KBM-7 (cell line): ENCODE measurements around the gene MIS12.

Experiments
- DNase-seq: peaks from one replicate; pipeline ENCODE4 v3.0.0-alpha.2; 2015
- in situ Hi-C: fragments of 300-500 bp; cut with MboI; formaldehyde crosslinking; loops from 2 replicates; pipeline ENCODE4 v1.14.3; 2020; ENCODE audit warnings: low sequenced_read_pairs, low pct_unique_long_range_greater_than_20kb, mixed read lengths

The MIS12 gene, protein sequence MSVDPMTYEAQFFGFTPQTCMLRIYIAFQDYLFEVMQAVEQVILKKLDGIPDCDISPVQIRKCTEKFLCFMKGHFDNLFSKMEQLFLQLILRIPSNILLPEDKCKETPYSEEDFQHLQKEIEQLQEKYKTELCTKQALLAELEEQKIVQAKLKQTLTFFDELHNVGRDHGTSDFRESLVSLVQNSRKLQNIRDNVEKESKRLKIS

DNA sequence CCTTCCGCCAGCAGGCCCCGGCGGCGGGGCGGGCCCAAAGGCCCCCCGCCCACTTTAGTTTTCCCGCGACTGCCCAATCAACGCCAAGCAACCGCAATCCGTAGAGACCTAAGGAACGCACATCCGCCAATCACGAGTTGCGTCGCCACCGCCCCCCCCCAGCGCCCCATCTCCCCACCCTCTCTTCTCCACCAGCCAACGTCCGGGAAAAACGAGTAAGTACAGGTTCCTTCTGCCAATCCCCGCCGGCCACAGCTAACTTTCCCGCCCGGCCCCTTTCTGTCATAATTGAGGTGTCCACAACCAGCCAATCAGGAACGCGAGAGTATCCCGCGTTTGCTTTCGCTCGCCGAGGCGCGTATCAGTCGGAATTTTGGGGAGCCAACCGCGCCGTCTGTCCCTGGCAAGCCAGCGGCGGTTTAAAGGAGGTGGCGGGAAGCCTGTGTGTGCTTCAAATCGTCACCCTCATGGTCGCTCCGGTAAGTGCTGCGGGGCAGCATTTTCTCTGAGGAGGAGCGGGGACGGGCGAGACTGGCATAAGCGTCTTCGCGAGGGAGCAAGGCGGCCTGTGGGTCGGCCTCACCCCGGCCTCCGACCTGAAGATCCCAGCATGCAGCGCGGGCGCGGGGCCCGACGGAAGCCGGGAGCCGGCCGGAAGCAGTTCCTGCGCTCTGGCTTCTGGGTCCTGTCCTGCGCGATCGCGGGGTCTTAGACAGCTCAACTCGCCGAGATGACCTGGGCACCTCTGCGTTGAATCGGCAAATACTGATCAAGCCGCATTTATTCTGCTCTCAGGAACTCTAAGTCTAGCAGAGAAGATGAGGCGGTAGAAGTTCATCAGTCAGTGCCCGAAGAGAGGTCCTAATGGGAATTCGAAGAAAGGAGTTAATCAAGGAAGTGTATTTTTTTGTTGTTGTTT, at the start of gene MIS12:
TSS of gene MIS12 (plus strand) at position 361 of the 919 bp plus-strand sequence. CDS start 2,297 bp downstream, outside the sequence.
- in situ Hi-C loops, result no loop called here
- peak; percentile 98 for DNase-seq

GRCh38 chr17:5437721-5438317, 48.5 kb upstream of the MIS12 start:
- in situ Hi-C loops, result no loop called here
- no peak for DNase-seq

DNA sequence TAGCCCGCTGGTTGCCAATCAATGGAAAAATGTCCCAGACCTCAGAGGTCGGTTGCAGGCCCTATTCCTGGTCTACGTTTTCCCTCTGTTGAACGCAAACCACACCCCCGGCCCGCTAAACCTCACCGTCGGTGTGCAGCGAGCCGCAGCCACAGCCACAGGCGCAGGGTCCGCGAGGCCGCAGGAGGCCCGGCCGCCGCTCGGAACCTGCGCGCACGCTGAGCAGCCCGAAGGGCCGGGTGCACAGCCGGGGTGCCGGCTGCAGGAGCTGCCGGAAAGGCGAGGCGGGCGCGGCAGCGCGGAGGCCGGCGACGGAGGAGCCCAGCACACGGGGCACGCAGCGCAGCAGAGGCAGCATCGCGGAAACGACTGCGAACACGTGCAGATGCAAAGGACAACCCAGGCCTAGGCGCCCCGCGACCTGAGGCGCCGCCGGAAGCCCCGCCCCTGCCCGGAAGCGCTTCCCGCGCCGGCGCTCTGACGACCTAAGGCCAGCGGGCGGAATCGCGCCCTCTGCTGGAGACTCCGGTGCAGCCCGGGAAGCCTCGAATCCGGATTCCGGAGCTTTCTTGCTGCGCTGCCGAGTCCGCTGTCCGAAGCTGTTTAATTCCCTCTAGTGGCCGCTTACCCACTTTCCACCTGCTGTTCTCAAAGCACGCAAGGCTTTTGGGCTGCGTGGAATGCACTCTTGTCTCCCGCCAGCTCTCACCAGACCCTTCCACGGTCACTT, 47.5 kb upstream of the MIS12 start, which contains the start of gene C1QBP:
TSS of gene C1QBP (minus strand) at position 440 of the 730 bp plus-strand sequence. CDS start at position 358, 82 bp downstream.
- in situ Hi-C loops, result no loop called here
- DNase-seq, result peak; percentile 96

DNA sequence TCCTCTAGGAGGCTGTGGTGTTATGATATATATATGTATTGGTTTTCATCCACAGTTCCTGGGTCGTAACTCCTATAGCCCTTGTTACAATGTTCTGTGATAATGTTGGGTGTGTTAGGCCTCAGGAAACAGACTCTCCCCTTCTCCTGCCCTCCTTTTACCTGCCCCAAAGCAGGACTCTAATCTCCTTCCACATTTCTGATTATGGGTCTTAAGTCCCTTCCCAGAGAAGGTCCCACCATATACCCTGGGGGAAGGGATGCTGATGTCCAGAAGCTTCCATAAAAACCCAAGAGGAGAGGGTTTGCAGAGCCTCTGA, 47.0 kb upstream of the MIS12 start:
- in situ Hi-C loops, result no loop called here
- DNase-seq, result no peak

GRCh38 chr17:5443728-5444127, 42.6 kb upstream of the MIS12 start:
- in situ Hi-C loops, result no loop called here
- no peak for DNase-seq

DNA sequence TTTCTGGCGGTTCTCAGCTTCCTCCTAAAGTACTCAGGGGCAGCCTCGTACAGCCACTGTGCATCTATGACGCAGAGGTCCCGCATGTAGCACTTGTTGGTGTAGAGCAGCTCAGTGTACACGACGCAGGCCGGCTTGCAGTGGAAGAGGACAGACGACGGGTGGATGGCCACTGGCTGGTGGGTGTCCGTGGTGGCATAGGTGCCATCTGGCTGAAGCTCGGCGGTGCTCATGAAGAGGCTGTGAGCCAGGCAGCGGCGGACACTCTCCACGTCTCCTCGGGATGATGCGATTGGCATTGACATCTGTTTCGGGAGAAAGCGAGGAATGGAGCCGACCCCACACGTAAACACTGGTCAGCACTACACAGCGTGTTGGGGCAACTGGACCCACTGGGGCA, 42.2 kb upstream of the MIS12 start:
- in situ Hi-C loops, result no loop called here
- DNase-seq, result no peak

GRCh38 chr17:5446786-5447185, 39.6 kb upstream of the MIS12 start:
- in situ Hi-C loops, result no loop called here
- DNase-seq, result no peak

DNA sequence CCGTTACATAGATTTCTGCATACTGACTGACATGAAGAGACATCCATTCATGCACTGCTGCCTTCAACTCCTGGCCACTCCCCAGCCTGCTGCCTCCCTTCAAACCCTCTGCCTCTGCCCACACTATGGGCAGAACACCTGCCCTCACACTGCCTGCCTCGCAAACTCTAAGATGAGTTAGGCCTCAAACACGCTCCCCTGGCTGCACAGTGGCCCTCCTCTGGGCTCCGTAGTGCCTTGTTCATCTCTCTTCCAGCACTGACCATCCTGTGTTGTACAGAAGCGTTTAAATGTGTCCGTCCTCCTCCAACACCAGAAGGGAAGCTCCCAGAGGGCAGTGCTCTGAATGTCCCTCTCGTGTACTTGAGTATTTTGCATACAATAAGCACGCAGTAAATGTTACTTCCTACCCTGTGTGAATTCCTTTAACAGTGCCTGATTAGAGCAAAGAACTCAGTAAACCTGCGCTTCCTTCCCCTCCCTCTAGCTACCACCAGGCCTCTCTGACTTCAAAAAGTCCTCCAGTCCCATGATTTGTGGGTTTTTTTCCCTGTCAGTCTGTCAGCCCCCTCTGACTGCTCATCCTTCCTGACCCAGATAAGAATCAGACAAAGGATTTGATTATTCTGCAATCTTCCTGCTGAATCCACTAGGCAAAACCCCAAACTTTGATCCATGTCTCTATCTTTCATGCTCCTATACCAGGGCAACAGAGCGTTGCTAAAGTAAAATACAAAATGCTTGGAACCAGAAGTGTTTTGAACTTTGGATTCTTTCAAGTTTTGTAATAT, 21.5 kb upstream of the MIS12 start:
- DNase-seq, result peak; percentile 17
- in situ Hi-C loops, result no loop called here

DNA sequence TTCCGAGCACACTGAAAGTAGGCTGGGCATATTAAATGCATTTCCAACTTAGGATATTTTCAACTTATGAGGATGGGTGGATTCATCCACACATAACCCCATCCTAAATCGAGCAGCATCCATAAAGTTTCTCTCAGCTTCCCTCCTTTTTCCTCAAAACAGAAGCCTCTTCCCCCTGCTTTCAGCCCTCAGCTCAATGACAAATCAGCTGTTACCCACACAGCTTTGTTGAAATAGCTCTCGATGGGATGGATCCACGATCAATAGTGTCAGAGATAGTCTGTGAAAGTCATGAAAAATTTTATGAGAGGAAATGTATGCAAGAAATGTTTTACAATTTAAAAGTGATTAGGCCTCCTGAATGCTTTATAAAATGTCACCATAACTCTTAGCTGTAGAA, 20.1 kb upstream of the MIS12 start:
- in situ Hi-C loops, result no loop called here
- DNase-seq, result no peak

DNA sequence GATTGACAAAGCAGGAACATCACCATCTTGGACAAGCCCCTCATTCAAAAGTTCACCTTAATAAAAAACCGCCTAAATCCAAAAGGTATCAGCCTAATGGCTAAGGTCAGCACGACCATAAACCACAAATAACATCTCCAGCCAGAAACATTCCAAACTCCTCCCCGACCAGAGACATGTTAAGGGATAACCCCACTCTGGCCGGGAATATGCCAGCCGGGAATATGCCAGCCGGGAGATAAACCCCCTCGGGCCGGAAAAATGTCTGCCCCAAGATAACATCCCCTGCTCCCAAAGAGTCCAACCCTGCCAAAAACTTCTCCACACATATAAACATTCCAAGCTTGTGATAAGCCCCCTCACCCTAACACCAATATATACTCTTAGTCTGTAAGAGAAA, 18.9 kb upstream of the MIS12 start:
- in situ Hi-C loops, result no loop called here
- no peak for DNase-seq

GRCh38 chr17:5468075-5468473, 18.3 kb upstream of the MIS12 start:
- in situ Hi-C loops, result no loop called here
- DNase-seq, result peak; percentile 33

GRCh38 chr17:5472511-5472910, 13.9 kb upstream of the MIS12 start:
- DNase-seq, result no peak
- in situ Hi-C loops, result no loop called here

- no peak for DNase-seq
- in situ Hi-C loops, result no loop called here
Measured at GRCh38 chr17:5473906-5474305, 12.5 kb upstream of the MIS12 start.

- no peak for DNase-seq
- in situ Hi-C loops, result no loop called here
Measured at GRCh38 chr17:5478992-5479391, 7.4 kb upstream of the MIS12 start.

DNA sequence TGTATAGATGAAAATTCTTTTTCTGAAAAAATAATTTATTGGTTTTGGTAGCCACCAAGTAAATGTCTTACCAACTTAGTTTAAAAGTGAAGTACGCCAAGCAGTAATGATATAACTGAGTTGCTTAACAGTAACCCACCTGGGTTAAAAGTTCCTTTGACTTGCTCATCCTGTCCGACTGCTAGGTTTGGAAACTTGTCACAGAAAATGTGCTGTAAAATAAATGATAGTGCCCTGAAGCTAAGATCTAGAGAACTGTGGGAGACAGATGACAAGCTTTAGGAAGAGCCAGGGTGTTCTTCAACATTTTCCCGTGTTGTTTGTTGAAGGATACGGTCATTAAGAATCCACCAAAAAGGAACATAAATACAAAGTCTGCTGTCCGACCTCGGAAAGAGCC, 5.4 kb upstream of the MIS12 start:
- no peak for DNase-seq
- in situ Hi-C loops, result no loop called here

DNA sequence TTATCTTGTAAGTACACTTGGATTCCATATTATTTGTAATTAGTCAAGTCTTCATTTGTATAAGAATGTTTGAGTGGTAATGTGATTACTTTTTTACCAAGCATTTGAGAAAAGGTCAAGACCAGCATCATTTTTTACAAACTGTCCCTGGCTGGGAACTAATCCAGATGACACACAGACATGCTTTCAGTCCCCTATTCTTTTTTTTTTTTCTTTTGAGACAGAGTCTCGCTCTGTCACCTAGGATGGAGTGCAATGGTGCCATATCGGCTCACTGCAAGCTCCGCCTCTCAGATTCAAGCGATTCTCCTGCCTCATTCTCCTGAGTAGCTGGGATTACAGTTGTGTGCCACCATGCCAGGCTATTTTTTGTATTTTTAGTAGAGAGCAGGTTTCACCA, 4.9 kb upstream of the MIS12 start:
- DNase-seq, result no peak
- in situ Hi-C loops, result no loop called here

- DNase-seq, result no peak
- in situ Hi-C loops, result no loop called here
Measured at GRCh38 chr17:5485270-5486205, 828 bp upstream of the MIS12 start, which contains the start of gene DERL2. TSS of gene DERL2 (minus strand) at chr17:5486178. CDS start at chr17:5486161, 17 bp downstream.

- no peak for DNase-seq
- in situ Hi-C loops, result no loop called here
Measured at GRCh38 chr17:5488752-5489151, 2.4 kb downstream of the MIS12 start.
